ENCODE measurements around the gene FSCN2.

GRCh38 chr17:81510785-81511553, 17.2 kb upstream of the FSCN2 start:
- TF ChIP-seq CTCF (conservative IDR thresholded peaks at IDR 0.05 in 1 of 2, IDR thresholded peaks at IDR 0.05 in 1 of 2; ENCODE audit: low read depth in 1 of 2, low read length in 2 of 2) (no peak), EZH2 (IDR thresholded peaks at IDR 0.05; ENCODE audit: low read length, missing control alignments) (no peak)

Measured in fibroblast of lung (primary cell).